ENCODE data around the gene TADA2B. TPM values are rescaled to one million over a fixed set of nuclear protein-coding genes. Genes with fewer than 3 reads are reported as not detected.

The TADA2B gene
- total and polyA plus RNA-seq, 10 of the 15 experiments (the other 5 are each of a cell fraction or from before 2014, with no cell fraction given), result 0.66 to 12.0 (median 5.6) TPM

GRCh38 chr4:7067452-7068278, 24.5 kb downstream of the TADA2B start, which contains the start of gene GRPEL1:
TSS of gene GRPEL1 (minus strand) at chr4:7068064. CDS start at chr4:7068032, 32 bp downstream.
- peaks cover 38% of the 10 kb centered on the region for H3K79me2 ChIP-seq (ENCODE audit: control insufficient read depth, insufficient read depth, low read length)
- peak within 1 kb of the TSS; percentile 97 for H3K4me2 ChIP-seq (ENCODE audit: control insufficient read depth, insufficient read depth)
- ChIA-PET POLR2A (interaction anchor here (0.6 to 6.5 kb wide), 18 partner anchors 11 to 660 kb away, joined by 3 to 88 read pairs (median 4); partner anchors contain the start of genes TADA2B and TBC1D14), CTCF (interaction anchor here (0.6 to 11.2 kb wide), 14 partner anchors 11 to 801 kb away, joined by 3 to 210 read pairs (median 12); partner anchors contain the start of genes BLOC1S4, TADA2B and TBC1D14), RAD21 (ENCODE audit: unreplicated experiment) (interaction anchor here (0.7 to 6.0 kb wide), 17 partner anchors 9 to 493 kb away, joined by 3 to 87 read pairs (median 5); partner anchors contain the start of genes MAN2B2, TADA2B and TBC1D14), SMC1A (ENCODE audit: uncharacterized antibody, unreplicated experiment) (interaction anchor here (0.9 to 7.2 kb wide), 16 partner anchors 9 to 350 kb away, joined by 3 to 79 read pairs (median 5); partner anchors contain the start of gene TADA2B)
- peaks cover 3% of the 10 kb centered on the region; the same call in 1 of the 2 replicates for H4K20me1 ChIP-seq (ENCODE audit: control insufficient read depth, insufficient read depth)
- no peaks in the 10 kb centered on the region; a peak in 1 of 4 replicates for H3K27me3 ChIP-seq (replicated peaks in 1 of 2; ENCODE audit: control insufficient read depth in 2 of 2, insufficient read depth in 2 of 2, low read length in 1 of 2)
- H3K4me3 ChIP-seq, result peak within 1 kb of the TSS; percentile 74
- DNase-seq (ENCODE audit: low read depth, low spot score) (peak; percentile 98), FAIRE-seq (peak; percentile 99), ATAC-seq (peak; percentile 95)
- peaks cover 14% of the 10 kb centered on the region for H3K4me1 ChIP-seq (ENCODE audit: control insufficient read depth, insufficient read depth, low read length)
- H2AFZ ChIP-seq (ENCODE audit: control insufficient read depth, low read depth, low read length), result peak within 1 kb of the TSS; percentile 88
- H3K9me3 ChIP-seq (replicated peaks; ENCODE audit: control insufficient read depth, insufficient read depth, low read length), result no peaks in the 10 kb centered on the region
- in situ Hi-C loops (cut with MboI) (no loop called here), intact Hi-C loops (cut with micrococcal nuclease; ENCODE audit: unreplicated experiment) (loop anchor here (5.0 kb wide), 1 partner anchor 285 kb away; the partner anchor contains the start of gene KIAA0232)
- H3K27ac ChIP-seq (ENCODE audit: control insufficient read depth, insufficient read depth), result peak within 1 kb of the TSS; percentile 84
- WGBS (ENCODE audit: insufficient coverage, insufficient replicate concordance, low lambda C conversion rate, missing lambda C conversion rate), result under 1% methylated on average over 80 of the region's 81 CpGs
- peaks cover 3 to 9% of the 10 kb centered on the region in 2 experiments; a peak in 3 of 4 replicates for H3K36me3 ChIP-seq (ENCODE audit: control insufficient read depth in 2 of 2, insufficient read depth in 2 of 2, low read length in 1 of 2)
- H3K9ac ChIP-seq (ENCODE audit: control insufficient read depth, insufficient read depth, low read length), result peak within 1 kb of the TSS; percentile 92
- BruUV-seq (replicated peaks), result no TSS peak
- TF ChIP-seq YY1 (IDR thresholded peaks at IDR 0.05; ENCODE audit: low read depth, low read length), result peak; percentile 93
- peak; percentile 36 for TF ChIP-seq FOS (IDR thresholded peaks at IDR 0.05; ENCODE audit: borderline replicate concordance, extremely low read depth, insufficient read length)
- TF ChIP-seq YBX1 (IDR thresholded peaks at IDR 0.05), result no peak
- peak; percentile 47 for TF ChIP-seq MYC (IDR thresholded peaks at IDR 0.05; ENCODE audit: insufficient read depth, insufficient read length, insufficient replicate concordance, low read length, severe bottlenecking)
- TF ChIP-seq PKNOX1 (IDR thresholded peaks at IDR 0.05), result peak; percentile 99
- no peak for TF ChIP-seq STAT1 (conservative IDR thresholded peaks at IDR 0.05)
- peak; percentile 96 for TF ChIP-seq LARP7 (IDR thresholded peaks at IDR 0.05)
- TF ChIP-seq NFIC (IDR thresholded peaks at IDR 0.05; ENCODE audit: low read depth, low read length), result no peak
- no peak for TF ChIP-seq BMI1 (IDR thresholded peaks at IDR 0.05; ENCODE audit: borderline replicate concordance)
- no peak for TF ChIP-seq CBX3 (IDR thresholded peaks at IDR 0.05; ENCODE audit: borderline replicate concordance, low read depth)
- TF ChIP-seq JUNB (IDR thresholded peaks at IDR 0.05), result no peak
- no peak for TF ChIP-seq FOXK2 (IDR thresholded peaks at IDR 0.05)
- no peak for TF ChIP-seq NFXL1 (IDR thresholded peaks at IDR 0.05; ENCODE audit: borderline replicate concordance)
- TF ChIP-seq ZBTB4 (CRISPR knock-in tag; IDR thresholded peaks at IDR 0.05), result no peak
- no peak for TF ChIP-seq EED (IDR thresholded peaks at IDR 0.05; ENCODE audit: low read depth)
- TF ChIP-seq ATF3 (IDR thresholded peaks at IDR 0.05; ENCODE audit: borderline replicate concordance, extremely low read depth, low read depth, low read length), result no peak
- TF ChIP-seq TBL1XR1 (IDR thresholded peaks at IDR 0.05; ENCODE audit: low read depth, low read length), result no peak
- TF ChIP-seq E2F4 (IDR thresholded peaks at IDR 0.05; ENCODE audit: low read depth, low read length), result no peak

Measured in GM12878 (cell line).